HG03342 (cell line): Measurements from ENCODE around the gene NUP50.
"Not testable (repeated sequence)": the region's sequence is repeated elsewhere in the genome, so short reads cannot be mapped to it uniquely, and the experiment has no call there.

Experiments used
- ATAC-seq: cut with Tn5 transposase; IDR thresholded peaks from one replicate; pipeline ENCODE4 v1.9.1; 2021; ENCODE audit warnings: mild to moderate bottlenecking, moderate library complexity; ENCODE audit not compliant: unreplicated experiment

The NUP50 gene

GRCh38 chr22:45159652-45160462 is 3.9 kb upstream of the NUP50 start:
- no peak for ATAC-seq

- ATAC-seq = no peak
These were observed 1.2 kb upstream of the NUP50 start for GRCh38 chr22:45162531-45162930.

GRCh38 chr22:45163099-45163450 is 650 bp upstream of the NUP50 start:
- ATAC-seq = no peak

- peak; percentile 21 for ATAC-seq
These were observed 754 bp downstream of the NUP50 start for GRCh38 chr22:45164270-45165088.

GRCh38 chr22:45166932-45167331 is 3.2 kb downstream of the NUP50 start:
- no peak for ATAC-seq

GRCh38 chr22:45169591-45170466 is 6.1 kb downstream of the NUP50 start:
- ATAC-seq = no peak

GRCh38 chr22:45171830-45172229 is 8.1 kb downstream of the NUP50 start:
- no peak for ATAC-seq

- no peak for ATAC-seq
These were observed 9.3 kb downstream of the NUP50 start for GRCh38 chr22:45172881-45173585.

GRCh38 chr22:45179276-45180049 is 15.7 kb downstream of the NUP50 start:
- ATAC-seq = no peak

- ATAC-seq = no peak
These were observed 16.5 kb downstream of the NUP50 start for GRCh38 chr22:45180146-45180679.

- ATAC-seq = no peak
These were observed 17.5 kb downstream of the NUP50 start for GRCh38 chr22:45181240-45181639.

GRCh38 chr22:45181766-45182165 is 18.0 kb downstream of the NUP50 start:
- ATAC-seq = no peak

- ATAC-seq = no peak
These were observed 20.2 kb downstream of the NUP50 start for GRCh38 chr22:45183974-45184373.

GRCh38 chr22:45185718-45186514 is 22.2 kb downstream of the NUP50 start:
- no peak for ATAC-seq

GRCh38 chr22:45187891-45188290 is 24.2 kb downstream of the NUP50 start:
- no peak for ATAC-seq

GRCh38 chr22:45188779-45189178 is 25.1 kb downstream of the NUP50 start:
- ATAC-seq = no peak

- ATAC-seq = no peak
These were observed 26.6 kb downstream of the NUP50 start for GRCh38 chr22:45190202-45190872.

GRCh38 chr22:45191746-45192145 is 28.0 kb downstream of the NUP50 start:
- ATAC-seq = not testable (repeated sequence)
